H1 (cell line): ENCODE data around the gene B3GNT2. TPM values are rescaled to one million over a fixed set of nuclear protein-coding genes. Genes with fewer than 3 reads are reported as not detected.

Experiments
- CTCF ChIA-PET: fragments of 300-600 bp; sonication (Branson Sonifier 250); formaldehyde crosslinking; loops from one replicate; lab custom pipeline; 2021; ENCODE audit not compliant: partially characterized antibody; lab: Charles Lee
- POLR2A ChIA-PET: fragments of 300-600 bp; sonication (Branson Sonifier 250); formaldehyde crosslinking; loops from one replicate; lab custom pipeline; 2021; ENCODE audit warnings: inconsistent platforms; ENCODE audit not compliant: partially characterized antibody; lab: Charles Lee
- DNase-seq, 2 experiments: peaks; one replicate each; pipeline versions ENCODE4 v3.0.0 to v3.0.0-alpha.2; 2010 to 2022; ENCODE audit warnings: low spot score in 2 of 2, low read depth in 1 of 2, mixed read lengths in 1 of 2
- FAIRE-seq: peaks from 2 replicates; lab custom pipeline; 2011; peaks lifted over from hg19 to GRCh38; lab: Jason Lieb, UNC
- H2AFZ ChIP-seq: 2 replicates; pipeline ENCODE4 v1.8.1; 2012; ENCODE audit warnings: low read length, inconsistent platforms
- H2AK5ac ChIP-seq: 2 replicates; pipeline ENCODE4 v1.6.1; 2013; ENCODE audit warnings: low read depth, low read length
- H2BK120ac ChIP-seq: replicated peaks from 2 replicates; pipeline ENCODE3; 2013; ENCODE audit warnings: low read depth, low read length, inconsistent platforms
- H2BK12ac ChIP-seq: 2 replicates; pipeline ENCODE4 v1.6.1; 2013; ENCODE audit warnings: low read depth, low read length
- H2BK15ac ChIP-seq: 2 replicates; pipeline ENCODE4 v1.6.1; 2013; ENCODE audit warnings: low read length
- H2BK20ac ChIP-seq: 2 replicates; pipeline ENCODE4 v1.6.1; 2013; ENCODE audit warnings: low read length
- H2BK5ac ChIP-seq: 2 replicates; pipeline ENCODE4 v1.6.1; 2013; ENCODE audit warnings: low read depth, low read length
- H3K14ac ChIP-seq: 2 replicates; pipeline ENCODE4 v1.6.1; 2013; ENCODE audit warnings: inconsistent platforms; ENCODE audit not compliant: insufficient read length
- H3K18ac ChIP-seq: 2 replicates; pipeline ENCODE4 v1.6.1; 2013; ENCODE audit warnings: low read length; ENCODE audit errors: extremely low read depth
- H3K23ac ChIP-seq: 2 replicates; pipeline ENCODE4 v1.6.1; 2013; ENCODE audit warnings: inconsistent platforms; ENCODE audit not compliant: insufficient read length
- H3K23me2 ChIP-seq: 2 replicates; pipeline ENCODE4 v1.6.1; 2013; ENCODE audit warnings: low read depth, low read length
- H3K27ac ChIP-seq: 2 replicates; pipeline ENCODE4 v1.6.1; 2011; ENCODE audit warnings: low read depth, low read length, inconsistent platforms
- H3K27me3 ChIP-seq, 4 experiments: replicated peaks in 1 of 4; 1 replicate in 1 of 4; 2 replicates in 3 of 4; pipeline versions ENCODE4 v1.6.1 to v1.8.1; 2011 to 2013; ENCODE audit warnings: low read length in 3 of 4, mild to moderate bottlenecking in 3 of 4, inconsistent platforms in 2 of 4, mixed read lengths in 2 of 4, moderate library complexity in 1 of 4; ENCODE audit not compliant: control insufficient read depth in 3 of 4, insufficient read depth in 3 of 4; ENCODE audit errors: extremely low read depth in 1 of 4
- H3K36me3 ChIP-seq, 4 experiments: 2 replicates each; pipeline versions ENCODE4 v1.6.1 to v1.8.1; 2011 to 2013; ENCODE audit warnings: mild to moderate bottlenecking in 4 of 4, low read length in 3 of 4, moderate library complexity in 2 of 4, control low read depth in 1 of 4, inconsistent platforms in 1 of 4; ENCODE audit not compliant: insufficient read depth in 4 of 4, control insufficient read depth in 2 of 4
- H3K4ac ChIP-seq: replicated peaks from 2 replicates; pipeline ENCODE3; 2013; ENCODE audit warnings: low read length, low read depth, mixed read lengths, inconsistent platforms; ENCODE audit not compliant: insufficient read length
- H3K4me1 ChIP-seq, 4 experiments: replicated peaks in 1 of 4; 1 replicate in 1 of 4; 2 replicates in 3 of 4; pipeline versions ENCODE4 v1.6.1 to v1.8.1; 2011 to 2013; ENCODE audit warnings: low read length in 3 of 4, inconsistent platforms in 2 of 4, mixed read lengths in 1 of 4; ENCODE audit not compliant: insufficient read depth in 4 of 4, control insufficient read depth in 3 of 4
- H3K4me2 ChIP-seq, 2 experiments: 2 replicates each; pipeline versions ENCODE4 v1.6.1 to v1.8.1; 2011 to 2013; ENCODE audit warnings: low read depth in 2 of 2, low read length in 2 of 2, control low read depth in 1 of 2, inconsistent platforms in 1 of 2, mild to moderate bottlenecking in 1 of 2; ENCODE audit not compliant: insufficient read depth in 1 of 2
- H3K4me3 ChIP-seq, 4 experiments: fragments of 200-600, 300-600 bp in 1 of 4; sonication (generic), shearing (Covaris generic), sonication (Bioruptor Twin) in 1 of 4; 2 replicates each; pipeline versions ENCODE4 v1.5.1 to v1.8.1; 2011 to 2016; ENCODE audit warnings: low read length in 4 of 4, low read depth in 3 of 4, control low read depth in 2 of 4, inconsistent platforms in 2 of 4, mild to moderate bottlenecking in 2 of 4, mixed read lengths in 1 of 4, moderate library complexity in 1 of 4; ENCODE audit not compliant: insufficient read depth in 2 of 4; ENCODE audit errors: extremely low read depth in 1 of 4
- H3K56ac ChIP-seq: replicated peaks from 2 replicates; pipeline ENCODE3; 2013; ENCODE audit warnings: low read depth, mild to moderate bottlenecking, mixed read lengths, low read length, inconsistent platforms; ENCODE audit not compliant: insufficient read length
- H3K79me1 ChIP-seq: 2 replicates; pipeline ENCODE4 v1.6.1; 2013; ENCODE audit warnings: low read depth, low read length, control low read depth
- H3K79me2 ChIP-seq, 2 experiments: 2 replicates each; pipeline versions ENCODE4 v1.6.1 to v1.8.1; 2012 to 2013; ENCODE audit warnings: low read length in 2 of 2, mild to moderate bottlenecking in 2 of 2, inconsistent platforms in 1 of 2; ENCODE audit not compliant: insufficient read depth in 2 of 2, control insufficient read depth in 1 of 2
- H3K9ac ChIP-seq, 4 experiments: replicated peaks in 1 of 4; 1 replicate in 1 of 4; 2 replicates in 3 of 4; pipeline versions ENCODE4 v1.6.1 to v1.8.1; 2011 to 2013; ENCODE audit warnings: low read depth in 3 of 4, low read length in 3 of 4, control low read depth in 2 of 4, mild to moderate bottlenecking in 2 of 4, moderate library complexity in 2 of 4, inconsistent platforms in 1 of 4; ENCODE audit errors: extremely low read depth in 1 of 4
- H3K9me3 ChIP-seq, 2 experiments: 2 replicates each; pipeline versions ENCODE4 v1.6.1 to v1.8.1; 2012 to 2013; ENCODE audit warnings: mild to moderate bottlenecking in 2 of 2, moderate library complexity in 2 of 2, control low read depth in 1 of 2, inconsistent platforms in 1 of 2, low read depth in 1 of 2, low read length in 1 of 2, mixed read lengths in 1 of 2; ENCODE audit not compliant: insufficient read depth in 2 of 2
- H4K20me1 ChIP-seq, 2 experiments: replicated peaks in 1 of 2; 2 replicates each; pipeline versions ENCODE3 to v1.8.1; 2011 to 2013; ENCODE audit warnings: inconsistent platforms in 2 of 2, low read length in 2 of 2, mild to moderate bottlenecking in 1 of 2; ENCODE audit not compliant: insufficient read depth in 2 of 2, control insufficient read depth in 1 of 2
- H4K5ac ChIP-seq: 2 replicates; pipeline ENCODE4 v1.6.1; 2013; ENCODE audit warnings: low read length, low read depth, mixed read lengths, inconsistent platforms; ENCODE audit not compliant: insufficient read length
- H4K8ac ChIP-seq: 2 replicates; pipeline ENCODE4 v1.8.0; 2013; ENCODE audit warnings: mild to moderate bottlenecking, moderate library complexity, low read length, inconsistent platforms; ENCODE audit not compliant: insufficient read depth; ENCODE audit errors: extremely low read depth
- H4K91ac ChIP-seq: replicated peaks from 2 replicates; pipeline ENCODE3; 2013; ENCODE audit warnings: low read length, mixed read lengths, inconsistent platforms; ENCODE audit not compliant: insufficient read length
- BRCA1 ChIP-seq: IDR thresholded peaks from 2 replicates; pipeline ENCODE4 v1.6.1; 2012; ENCODE audit warnings: low read depth, low read length, improper control_type of control experiment
- SP1 ChIP-seq: IDR thresholded peaks from 2 replicates; pipeline ENCODE4 v1.6.1; 2011; ENCODE audit warnings: low read depth, low read length
- WGBS, 2 experiments: shearing (Covaris generic) in 1 of 2; methylation state at CpG; one replicate each; pipeline versions ENCODE4 v1.1.6 to v1.1.7; 2013 to 2015; ENCODE audit warnings: low lambda C conversion rate in 2 of 2, mixed read lengths in 2 of 2, inconsistent platforms in 1 of 2, low coverage in 1 of 2, missing lambda C conversion rate in 1 of 2; ENCODE audit not compliant: insufficient replicate concordance in 2 of 2, insufficient coverage in 1 of 2, insufficient read length in 1 of 2; ENCODE audit errors: extremely low coverage in 1 of 2, missing lambda C conversion rate in 1 of 2; 5-methylcytosine and 5-hydroxymethylcytosine counted together
- polyA plus RNA-seq, 7 experiments: library from polyadenylated mRNA; depleted of rRNA in 3 of 7; stranded (reverse) in 5 of 7; unstranded in 2 of 7; fragments of >200 nt in 5 of 7; fragments of 200-250 nt in 2 of 7; gene quantifications; 1 replicate in 5 of 7; 2 replicates in 1 of 7; 4 replicates in 1 of 7; pipeline versions ENCODE4 v1.2.1 to v1.2.3, GENCODE V29; 2011 to 2013; ENCODE audit warnings: missing spikeins in 2 of 7, mixed read lengths in 2 of 7
- total RNA-seq: library from RNA; stranded (reverse); fragmentation: NEBNext Ultra II Directional; extraction: Animal tissue kit (Norgen Biotek cat#: 25700); gene quantifications from 2 replicates; pipeline ENCODE4 v1.2.1, GENCODE V29; 2021

Gene B3GNT2
- total and polyA plus RNA-seq, 2 of the 8 experiments (the other 6 are each of a cell fraction or from before 2014, with no cell fraction given): 20.1 to 40.8 TPM

GRCh38 chr2:62147610-62148301, 48.2 kb upstream of the B3GNT2 start:
- FAIRE-seq (no peak), DNase-seq (no peak)
- H3K23ac ChIP-seq: no peak overlapping the region
- ChIA-PET CTCF (interaction anchor here (0.8 to 1.3 kb wide), 2 partner anchors 13 to 185 kb away, joined by 3 read pairs; no protein-coding TSS in a partner anchor), POLR2A (interaction anchor here (1.2 kb wide), 1 partner anchor 48 kb away, joined by 3 read pairs; the partner anchor contains the start of gene B3GNT2)
- no peaks in the 10 kb centered on the region for H3K79me1 ChIP-seq
- no peaks in the 10 kb centered on the region for H3K79me2 ChIP-seq
- H2BK20ac ChIP-seq: no peak overlapping the region
- no peaks in the 10 kb centered on the region for H3K23me2 ChIP-seq
- H4K20me1 ChIP-seq: no peaks in the 10 kb centered on the region
- H3K4me2 ChIP-seq: no peak overlapping the region
- no peak overlapping the region for H2AK5ac ChIP-seq
- no peaks in the 10 kb centered on the region for H3K9me3 ChIP-seq
- no peak overlapping the region for H2BK15ac ChIP-seq
- H3K14ac ChIP-seq: no peak overlapping the region
- H4K5ac ChIP-seq: no peak overlapping the region
- H3K36me3 ChIP-seq: no peaks in the 10 kb centered on the region
- H3K56ac ChIP-seq: no peak overlapping the region
- H3K27ac ChIP-seq: no peak overlapping the region
- H3K9ac ChIP-seq: no peak overlapping the region
- no peak overlapping the region for H2BK5ac ChIP-seq
- H3K4me1 ChIP-seq: peaks cover 0 to 11% (median 4%) of the 10 kb centered on the region in 4 experiments; a peak in 6 of 7 replicates
- no peaks in the 10 kb centered on the region for H3K27me3 ChIP-seq
- no peak overlapping the region for H4K8ac ChIP-seq
- H2AFZ ChIP-seq: no peak overlapping the region
- H3K4ac ChIP-seq: no peak overlapping the region
- 82% methylated on average over 4 of the region's 4 CpGs; no CpG with 5 or more reads in 1 of the 2 experiments for WGBS, 2 experiments
- no peak overlapping the region for H2BK120ac ChIP-seq
- H2BK12ac ChIP-seq: no peak overlapping the region
- peak overlapping the region; percentile 51 for H4K91ac ChIP-seq
- H3K4me3 ChIP-seq: no peak overlapping the region
- no peak overlapping the region for H3K18ac ChIP-seq
- no peak for TF ChIP-seq SP1
- TF ChIP-seq BRCA1: no peak
